Keratinocyte (primary cell): ENCODE measurements around the gene SNX21. TPM values are rescaled to one million over a fixed set of nuclear protein-coding genes. Genes with fewer than 3 reads are reported as not detected.

ENCODE experiments used
- DNase-seq: peaks from one replicate; pipeline ENCODE4 v3.0.0-alpha.2; 2011; ENCODE audit warnings: low read depth, missing footprints, low spot score
- FAIRE-seq: peaks from 2 replicates; lab custom pipeline; 2011; peaks lifted over from hg19 to GRCh38; lab: Jason Lieb, UNC
- H2AFZ ChIP-seq: 2 replicates; pipeline ENCODE4 v1.6.0; 2012; ENCODE audit warnings: low read length, control low read depth, inconsistent platforms; ENCODE audit not compliant: control insufficient read depth
- H3K27ac ChIP-seq: 2 replicates; pipeline ENCODE4 v1.5.1; 2011; ENCODE audit warnings: low read length; ENCODE audit not compliant: control insufficient read depth, insufficient read depth
- H3K27me3 ChIP-seq: 3 replicates; pipeline ENCODE4 v1.6.0; 2011; ENCODE audit warnings: low read length; ENCODE audit not compliant: control insufficient read depth, insufficient read depth; ENCODE audit errors: extremely low read depth
- H3K36me3 ChIP-seq, 2 experiments: 2 replicates in 1 of 2; 3 replicates in 1 of 2; pipeline ENCODE4 v1.5.1; 2011; ENCODE audit warnings: low read length in 2 of 2, mild to moderate bottlenecking in 1 of 2; ENCODE audit not compliant: control insufficient read depth in 2 of 2, insufficient read depth in 2 of 2; ENCODE audit errors: extremely low read depth in 1 of 2
- H3K4me1 ChIP-seq: 3 replicates; pipeline ENCODE4 v1.5.1; 2011; ENCODE audit warnings: low read length; ENCODE audit not compliant: control insufficient read depth, insufficient read depth; ENCODE audit errors: extremely low read depth
- H3K4me2 ChIP-seq: 3 replicates; pipeline ENCODE4 v1.6.0; 2011; ENCODE audit warnings: low read depth, low read length; ENCODE audit not compliant: control insufficient read depth, insufficient read depth; ENCODE audit errors: extremely low read depth
- H3K4me3 ChIP-seq, 3 experiments: fragments of 200-600 bp in 1 of 3; sonication (generic) in 1 of 3; 2 replicates in 2 of 3; 3 replicates in 1 of 3; pipeline ENCODE4 v1.5.1; 2011 to 2016; ENCODE audit warnings: low read length in 3 of 3, mild to moderate bottlenecking in 3 of 3, control low read depth in 2 of 3, inconsistent platforms in 1 of 3, low read depth in 1 of 3, mixed read lengths in 1 of 3, mixed run types in 1 of 3, moderate library complexity in 1 of 3; ENCODE audit not compliant: control insufficient read depth in 2 of 3, insufficient read depth in 2 of 3; ENCODE audit errors: extremely low read depth in 1 of 3
- H3K79me2 ChIP-seq: 2 replicates; pipeline ENCODE4 v1.6.0; 2012; ENCODE audit warnings: low read length; ENCODE audit not compliant: control insufficient read depth, insufficient read depth
- H3K9ac ChIP-seq: 3 replicates; pipeline ENCODE4 v1.6.0; 2011; ENCODE audit warnings: low read length; ENCODE audit not compliant: control insufficient read depth, insufficient read depth; ENCODE audit errors: extremely low read depth
- H3K9me1 ChIP-seq: 3 replicates; pipeline ENCODE4 v1.6.0; 2011; ENCODE audit warnings: low read length; ENCODE audit not compliant: control insufficient read depth, insufficient read depth; ENCODE audit errors: extremely low read depth
- H3K9me3 ChIP-seq: 2 replicates; pipeline ENCODE4 v1.5.1; 2012; ENCODE audit warnings: low read depth, low read length; ENCODE audit not compliant: control insufficient read depth
- H4K20me1 ChIP-seq: 3 replicates; pipeline ENCODE4 v1.6.0; 2011; ENCODE audit warnings: low read length; ENCODE audit not compliant: control insufficient read depth, insufficient read depth; ENCODE audit errors: extremely low read depth
- CTCF ChIP-seq, 3 experiments: IDR thresholded peaks in 1 of 3; conservative IDR thresholded peaks in 1 of 3; optimal IDR thresholded peaks in 1 of 3; 2 replicates in 2 of 3; 3 replicates in 1 of 3; pipeline versions ENCODE3 to v1.5.1; 2011; ENCODE audit warnings: low read length in 3 of 3, mild to moderate bottlenecking in 3 of 3, moderate library complexity in 2 of 3, control low read depth in 1 of 3, inconsistent platforms in 1 of 3; ENCODE audit not compliant: insufficient read depth in 2 of 3; ENCODE audit errors: extremely low read depth in 1 of 3
- EZH2 ChIP-seq: IDR thresholded peaks from one replicate; pipeline ENCODE4 v1.6.1; 2012; ENCODE audit warnings: inconsistent platforms, mild to moderate bottlenecking, low read length, moderate library complexity
- dilution Hi-C: fragments of 300-500 bp; cut with MboI; formaldehyde crosslinking; loops from one replicate; pipeline ENCODE4 v1.7.0; 2020; ENCODE audit warnings: low sequenced_read_pairs; ENCODE audit not compliant: extremely low pct_ligation_motif_present
- polyA plus RNA-seq, 5 experiments: library from polyadenylated mRNA; depleted of rRNA in 3 of 5; stranded (reverse) in 3 of 5; stranded (forward) in 1 of 5; unstranded in 1 of 5; fragments of >200 nt; gene quantifications; 1 replicate in 1 of 5; 2 replicates in 3 of 5; 3 replicates in 1 of 5; pipeline versions ENCODE4 v1.2.1 to v1.2.3, GENCODE V29; 2011 to 2012; ENCODE audit warnings: missing spikeins in 2 of 5, low read depth in 1 of 5, low replicate concordance in 1 of 5

The SNX21 gene
- polyA plus RNA-seq, 1 donor (not counting 4 experiments of a cell fraction or from before 2014, with no cell fraction given): 5.2 TPM

GRCh38 chr20:45840700-45841198, 7.2 kb downstream of the SNX21 start:
- Histone ChIP-seq H3K9me1 (no peaks in the 10 kb centered on the region), H3K79me2 (no peaks in the 10 kb centered on the region), H3K9me3 (no peaks in the 10 kb centered on the region), H3K9ac (no peak overlapping the region), H2AFZ (no peak overlapping the region), H3K27me3 (no peaks in the 10 kb centered on the region), H3K4me2 (no peak overlapping the region), H3K27ac (no peak overlapping the region), H4K20me1 (no peaks in the 10 kb centered on the region), H3K4me3 (no peak overlapping the region), H3K4me1 (peaks cover 2% of the 10 kb centered on the region), H3K36me3 (peaks cover 17 to 20% of the 10 kb centered on the region in 2 experiments)
- dilution Hi-C loops: no loop called here
- no peak for FAIRE-seq
- no peak for DNase-seq
- no peak for TF ChIP-seq CTCF (optimal IDR thresholded peaks at IDR 0.05 in 1 of 3, IDR thresholded peaks at IDR 0.05 in 1 of 3, conservative IDR thresholded peaks at IDR 0.05 in 1 of 3; ENCODE audit: extremely low read depth in 1 of 3, insufficient read depth in 2 of 3, low read length in 3 of 3)
- no peak for TF ChIP-seq EZH2

GRCh38 chr20:45841407-45842129, 8.0 kb downstream of the SNX21 start:
- Histone ChIP-seq H3K4me3 (no peak overlapping the region), H3K9me1 (no peaks in the 10 kb centered on the region), H3K36me3 (peaks cover 17 to 23% of the 10 kb centered on the region in 2 experiments), H2AFZ (no peak overlapping the region), H3K9ac (no peak overlapping the region), H3K27ac (no peak overlapping the region), H4K20me1 (no peaks in the 10 kb centered on the region), H3K4me2 (no peak overlapping the region), H3K79me2 (no peaks in the 10 kb centered on the region), H3K27me3 (no peaks in the 10 kb centered on the region), H3K9me3 (no peaks in the 10 kb centered on the region), H3K4me1 (no peaks in the 10 kb centered on the region)
- DNase-seq (no peak), FAIRE-seq (no peak)
- TF ChIP-seq CTCF (optimal IDR thresholded peaks at IDR 0.05 in 1 of 3, IDR thresholded peaks at IDR 0.05 in 1 of 3, conservative IDR thresholded peaks at IDR 0.05 in 1 of 3; ENCODE audit: extremely low read depth in 1 of 3, insufficient read depth in 2 of 3, low read length in 3 of 3): no peak
- TF ChIP-seq EZH2: no peak
- dilution Hi-C loops: no loop called here
